ENCODE results near the gene PPP1R12C.
A peak's percentile ranks its signal among the peaks of the same experiment; 100 is the strongest.

The PPP1R12C gene

GRCh38 chr19:55152017-55152416 is 34.6 kb upstream of the PPP1R12C start:
- TF ChIP-seq, protein P1, sequence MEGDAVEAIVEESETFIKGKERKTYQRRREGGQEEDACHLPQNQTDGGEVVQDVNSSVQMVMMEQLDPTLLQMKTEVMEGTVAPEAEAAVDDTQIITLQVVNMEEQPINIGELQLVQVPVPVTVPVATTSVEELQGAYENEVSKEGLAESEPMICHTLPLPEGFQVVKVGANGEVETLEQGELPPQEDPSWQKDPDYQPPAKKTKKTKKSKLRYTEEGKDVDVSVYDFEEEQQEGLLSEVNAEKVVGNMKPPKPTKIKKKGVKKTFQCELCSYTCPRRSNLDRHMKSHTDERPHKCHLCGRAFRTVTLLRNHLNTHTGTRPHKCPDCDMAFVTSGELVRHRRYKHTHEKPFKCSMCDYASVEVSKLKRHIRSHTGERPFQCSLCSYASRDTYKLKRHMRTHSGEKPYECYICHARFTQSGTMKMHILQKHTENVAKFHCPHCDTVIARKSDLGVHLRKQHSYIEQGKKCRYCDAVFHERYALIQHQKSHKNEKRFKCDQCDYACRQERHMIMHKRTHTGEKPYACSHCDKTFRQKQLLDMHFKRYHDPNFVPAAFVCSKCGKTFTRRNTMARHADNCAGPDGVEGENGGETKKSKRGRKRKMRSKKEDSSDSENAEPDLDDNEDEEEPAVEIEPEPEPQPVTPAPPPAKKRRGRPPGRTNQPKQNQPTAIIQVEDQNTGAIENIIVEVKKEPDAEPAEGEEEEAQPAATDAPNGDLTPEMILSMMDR (IDR thresholded peaks at IDR 0.05): no peak
- no peak for TF ChIP-seq ZFX (IDR thresholded peaks at IDR 0.05; ENCODE audit: borderline replicate concordance)
- peak overlapping the region; percentile 53 for H3K27ac ChIP-seq

- TF ChIP-seq, protein P1 (IDR thresholded peaks at IDR 0.05): no peak
- TF ChIP-seq ZFX (IDR thresholded peaks at IDR 0.05; ENCODE audit: borderline replicate concordance): no peak
- no peak within 1 kb of the TSS for H3K27ac ChIP-seq
These were observed 31.9 kb upstream of the PPP1R12C start, which contains the start of gene TNNT1 for GRCh38 chr19:55149078-55150003. TSS of gene TNNT1 (minus strand) at chr19:55149206. CDS start at chr19:55147157, 2,049 bp downstream.

- no peak for TF ChIP-seq ZFX (IDR thresholded peaks at IDR 0.05; ENCODE audit: borderline replicate concordance)
- TF ChIP-seq, protein P1 (IDR thresholded peaks at IDR 0.05): no peak
These were observed 30.3 kb upstream of the PPP1R12C start for GRCh38 chr19:55147545-55148251.

DNA sequence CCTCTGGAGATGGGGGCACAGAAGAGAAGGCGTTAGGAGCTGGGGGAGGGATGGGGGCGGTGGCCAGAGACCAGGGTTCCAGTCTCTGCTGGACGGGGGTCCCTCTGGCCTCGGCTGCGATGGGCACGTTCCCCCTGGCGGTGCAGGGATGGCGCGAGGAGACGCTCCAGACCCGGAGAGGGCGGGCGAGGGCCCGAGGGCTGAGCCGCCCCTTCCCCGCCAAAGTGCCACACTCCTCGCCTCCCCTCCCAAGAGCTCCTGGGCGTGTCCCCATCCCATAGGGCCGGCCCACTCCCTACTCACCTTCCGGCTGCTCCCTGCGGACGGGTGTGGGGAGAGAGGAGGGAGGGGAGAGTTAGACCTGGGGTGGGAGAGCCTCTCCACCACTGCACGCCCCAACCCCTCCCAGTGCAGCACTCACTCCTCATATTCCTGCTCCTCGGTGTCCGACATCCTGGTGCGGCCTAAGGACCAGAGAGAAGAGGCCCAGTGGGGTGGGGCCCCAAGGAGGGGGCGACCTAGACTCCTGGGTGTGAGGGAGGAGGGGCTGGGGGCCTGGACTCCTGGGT is 29.4 kb upstream of the PPP1R12C start:
- H3K27ac ChIP-seq: peak overlapping the region; percentile 70
- TF ChIP-seq ZFX (IDR thresholded peaks at IDR 0.05; ENCODE audit: borderline replicate concordance): no peak
- TF ChIP-seq, protein P1 (IDR thresholded peaks at IDR 0.05): no peak

More at GRCh38 chr19:55147545-55148251, 30.3 kb upstream of the PPP1R12C start:
- H3K27ac ChIP-seq: peak overlapping the region; percentile 70; the same call in 1 of the 2 replicates

GRCh38 chr19:55146078-55146704 is 28.8 kb upstream of the PPP1R12C start:
- TF ChIP-seq, protein P1 (IDR thresholded peaks at IDR 0.05): peak; percentile 92
- no peak for TF ChIP-seq ZFX (IDR thresholded peaks at IDR 0.05; ENCODE audit: borderline replicate concordance)
- peak overlapping the region; percentile 70 for H3K27ac ChIP-seq

- H3K27ac ChIP-seq: no peak overlapping the region
- TF ChIP-seq, protein P1 (IDR thresholded peaks at IDR 0.05): no peak
- no peak for TF ChIP-seq ZFX (IDR thresholded peaks at IDR 0.05; ENCODE audit: borderline replicate concordance)
These were observed 27.8 kb upstream of the PPP1R12C start for GRCh38 chr19:55145232-55145631.
